HCT116 (cell line): ENCODE measurements around the gene BABAM2.

ENCODE experiments used
- EGR1 ChIP-seq: IDR thresholded peaks from 2 replicates; pipeline ENCODE4 v1.6.1; 2012; ENCODE audit warnings: low read depth
- EZH2 ChIP-seq: fragments of 200-600 bp; sonication (generic); IDR thresholded peaks from 2 replicates; pipeline ENCODE4 v1.6.1; 2017; ENCODE audit warnings: antibody characterized with exemption, mixed run types
- POLR2AphosphoS5 ChIP-seq: IDR thresholded peaks from 2 replicates; pipeline ENCODE4 v1.6.1; 2011; ENCODE audit warnings: mild to moderate bottlenecking, low read depth, low read length, moderate library complexity
- YY1 ChIP-seq: IDR thresholded peaks from 2 replicates; pipeline ENCODE4 v1.6.1; 2011; ENCODE audit warnings: low read length, low read depth, moderate library complexity, mild to moderate bottlenecking; ENCODE audit not compliant: insufficient replicate concordance; ENCODE audit errors: extremely low read depth
- ZNF274 ChIP-seq: fragments of 200-500 bp; sonication (Bioruptor generic); IDR thresholded peaks from 2 replicates; pipeline ENCODE4 v1.6.1; 2014; ENCODE audit warnings: mild to moderate bottlenecking, low read depth, low read length, inconsistent platforms
- TF ChIP-seq, protein P1 (sequence below), 3 experiments: fragments of 200-600 bp in 1 of 3; sonication (generic) in 1 of 3; IDR thresholded peaks in 2 of 3; conservative IDR thresholded peaks in 1 of 3; 2 replicates each; pipeline ENCODE4 v1.5.1; 2012 to 2017; ENCODE audit warnings: low read depth in 2 of 3, low read length in 2 of 3, antibody characterized with exemption in 1 of 3, borderline replicate concordance in 1 of 3, control low read depth in 1 of 3, mild to moderate bottlenecking in 1 of 3, mixed read lengths in 1 of 3, mixed run types in 1 of 3, moderate library complexity in 1 of 3; ENCODE audit not compliant: insufficient read depth in 1 of 3
- TF ChIP-seq, protein P2 (sequence below): IDR thresholded peaks from 2 replicates; pipeline ENCODE4 v1.6.1; 2011; ENCODE audit warnings: mild to moderate bottlenecking, low read length, moderate library complexity; ENCODE audit not compliant: insufficient replicate concordance; ENCODE audit errors: extremely low read depth

DNA sequence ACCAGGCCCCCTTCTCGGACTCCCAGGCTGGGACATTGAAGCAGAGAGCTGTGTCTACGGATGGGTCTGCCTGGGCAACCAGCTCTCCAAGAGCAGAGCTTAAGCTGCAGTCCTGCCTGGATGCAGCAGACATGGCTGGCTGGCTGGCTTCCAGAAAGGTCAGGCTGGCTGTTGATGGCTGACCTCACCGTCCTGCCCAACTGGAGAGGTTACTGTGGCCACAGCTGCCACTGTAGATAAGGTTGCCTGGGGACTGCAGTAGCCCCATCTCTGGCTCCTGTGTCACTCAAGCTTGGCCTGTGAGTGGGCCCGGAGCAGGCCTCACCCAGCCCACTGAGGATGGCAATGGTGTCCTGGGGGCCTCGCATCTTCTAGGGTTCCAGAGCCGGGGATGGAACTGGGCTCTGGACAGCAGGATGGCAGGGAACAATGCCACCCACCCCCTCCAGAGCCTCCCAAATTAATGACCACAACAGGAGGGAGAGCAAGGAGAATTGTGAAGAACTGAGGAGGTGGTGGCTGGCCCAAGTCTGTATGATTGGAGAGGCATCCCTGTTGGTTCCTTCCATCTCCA lies 465.1 kb downstream of the BABAM2 start:
- TF ChIP-seq EZH2 (no peak), ZNF274 (no peak), POLR2AphosphoS5 (no peak), YY1 (no peak), EGR1 (no peak)
- TF ChIP-seq, protein P1, sequence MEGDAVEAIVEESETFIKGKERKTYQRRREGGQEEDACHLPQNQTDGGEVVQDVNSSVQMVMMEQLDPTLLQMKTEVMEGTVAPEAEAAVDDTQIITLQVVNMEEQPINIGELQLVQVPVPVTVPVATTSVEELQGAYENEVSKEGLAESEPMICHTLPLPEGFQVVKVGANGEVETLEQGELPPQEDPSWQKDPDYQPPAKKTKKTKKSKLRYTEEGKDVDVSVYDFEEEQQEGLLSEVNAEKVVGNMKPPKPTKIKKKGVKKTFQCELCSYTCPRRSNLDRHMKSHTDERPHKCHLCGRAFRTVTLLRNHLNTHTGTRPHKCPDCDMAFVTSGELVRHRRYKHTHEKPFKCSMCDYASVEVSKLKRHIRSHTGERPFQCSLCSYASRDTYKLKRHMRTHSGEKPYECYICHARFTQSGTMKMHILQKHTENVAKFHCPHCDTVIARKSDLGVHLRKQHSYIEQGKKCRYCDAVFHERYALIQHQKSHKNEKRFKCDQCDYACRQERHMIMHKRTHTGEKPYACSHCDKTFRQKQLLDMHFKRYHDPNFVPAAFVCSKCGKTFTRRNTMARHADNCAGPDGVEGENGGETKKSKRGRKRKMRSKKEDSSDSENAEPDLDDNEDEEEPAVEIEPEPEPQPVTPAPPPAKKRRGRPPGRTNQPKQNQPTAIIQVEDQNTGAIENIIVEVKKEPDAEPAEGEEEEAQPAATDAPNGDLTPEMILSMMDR (IDR thresholded peaks at IDR 0.05 in 2 of 3, conservative IDR thresholded peaks at IDR 0.05 in 1 of 3; ENCODE audit: borderline replicate concordance in 1 of 3, insufficient read depth in 1 of 3, low read depth in 2 of 3, low read length in 2 of 3), result no peak
- TF ChIP-seq, protein P2, sequence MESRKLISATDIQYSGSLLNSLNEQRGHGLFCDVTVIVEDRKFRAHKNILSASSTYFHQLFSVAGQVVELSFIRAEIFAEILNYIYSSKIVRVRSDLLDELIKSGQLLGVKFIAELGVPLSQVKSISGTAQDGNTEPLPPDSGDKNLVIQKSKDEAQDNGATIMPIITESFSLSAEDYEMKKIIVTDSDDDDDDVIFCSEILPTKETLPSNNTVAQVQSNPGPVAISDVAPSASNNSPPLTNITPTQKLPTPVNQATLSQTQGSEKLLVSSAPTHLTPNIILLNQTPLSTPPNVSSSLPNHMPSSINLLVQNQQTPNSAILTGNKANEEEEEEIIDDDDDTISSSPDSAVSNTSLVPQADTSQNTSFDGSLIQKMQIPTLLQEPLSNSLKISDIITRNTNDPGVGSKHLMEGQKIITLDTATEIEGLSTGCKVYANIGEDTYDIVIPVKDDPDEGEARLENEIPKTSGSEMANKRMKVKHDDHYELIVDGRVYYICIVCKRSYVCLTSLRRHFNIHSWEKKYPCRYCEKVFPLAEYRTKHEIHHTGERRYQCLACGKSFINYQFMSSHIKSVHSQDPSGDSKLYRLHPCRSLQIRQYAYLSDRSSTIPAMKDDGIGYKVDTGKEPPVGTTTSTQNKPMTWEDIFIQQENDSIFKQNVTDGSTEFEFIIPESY, result no peak
